OCI-M1 (cell line): ENCODE measurements around the gene AP3B1.

Experiments used
- DNase-seq: peaks from one replicate; lab custom pipeline; 2025; lab: John Stamatoyannopoulos, UW

AP3B1 gene

GRCh38 chr5:78004559-78004958 lies 289.9 kb downstream of the AP3B1 start:
- no peak for DNase-seq

DNA sequence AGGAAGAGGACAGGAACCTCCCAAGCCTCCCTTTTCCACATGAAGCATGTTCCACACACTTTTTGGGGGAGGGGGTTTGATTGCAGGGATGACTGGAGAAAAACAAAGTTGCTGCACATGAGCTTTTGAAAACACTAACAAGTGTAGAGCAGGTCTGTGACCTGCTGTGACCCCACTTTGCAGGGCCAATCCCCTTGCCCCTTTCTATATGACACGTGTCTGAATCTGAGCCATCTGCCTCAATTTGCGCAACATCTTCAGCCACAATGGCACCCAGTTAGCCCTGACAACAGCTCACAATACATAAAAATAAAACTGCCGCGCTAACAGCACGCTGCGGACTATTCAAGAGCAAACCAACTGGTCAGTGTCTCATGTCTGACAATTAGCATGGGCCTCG lies 290.6 kb downstream of the AP3B1 start:
- no peak for DNase-seq

- no peak for DNase-seq
Observed at GRCh38 chr5:78003450-78003849, 291.0 kb downstream of the AP3B1 start.

GRCh38 chr5:78002690-78003089 lies 291.8 kb downstream of the AP3B1 start:
- no peak for DNase-seq

DNA sequence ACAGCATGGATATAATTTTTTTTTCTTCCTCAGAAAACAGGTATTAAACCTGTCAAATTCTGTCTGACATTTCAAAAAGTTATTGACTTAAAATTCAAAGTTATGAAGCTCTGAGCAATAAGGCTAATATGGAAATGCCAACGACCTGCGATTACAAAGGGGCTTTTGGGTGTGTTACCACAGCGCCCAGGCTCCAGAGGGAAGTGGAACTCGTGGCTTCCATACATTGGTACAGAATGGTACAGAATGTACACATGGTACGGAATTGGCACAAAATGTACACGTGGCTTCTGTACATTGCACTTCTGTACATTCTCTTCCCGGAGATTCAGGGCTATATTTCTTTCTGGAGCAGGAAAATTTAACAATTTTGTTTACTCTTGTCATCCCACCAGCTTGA lies 293.3 kb downstream of the AP3B1 start:
- DNase-seq: no peak

DNA sequence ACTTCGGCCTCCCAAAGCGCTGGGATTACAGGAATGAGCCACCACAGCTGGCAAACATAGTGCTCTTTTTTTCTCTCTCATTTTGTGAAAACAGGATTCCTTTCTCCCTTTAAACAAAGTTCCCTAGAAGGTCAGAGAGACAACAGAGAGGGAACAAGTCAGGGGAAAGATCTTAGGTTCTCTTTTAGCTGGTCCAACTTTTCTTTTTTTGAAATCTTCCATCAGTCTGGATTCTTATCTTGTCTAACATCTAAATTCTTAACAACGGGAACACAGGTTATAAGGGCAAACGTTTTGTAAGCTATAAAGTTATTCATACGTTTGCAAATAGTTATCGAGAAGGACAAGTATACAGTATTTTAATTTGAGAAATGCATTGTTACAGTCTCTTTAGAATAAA lies 294.3 kb downstream of the AP3B1 start:
- DNase-seq: no peak

DNA sequence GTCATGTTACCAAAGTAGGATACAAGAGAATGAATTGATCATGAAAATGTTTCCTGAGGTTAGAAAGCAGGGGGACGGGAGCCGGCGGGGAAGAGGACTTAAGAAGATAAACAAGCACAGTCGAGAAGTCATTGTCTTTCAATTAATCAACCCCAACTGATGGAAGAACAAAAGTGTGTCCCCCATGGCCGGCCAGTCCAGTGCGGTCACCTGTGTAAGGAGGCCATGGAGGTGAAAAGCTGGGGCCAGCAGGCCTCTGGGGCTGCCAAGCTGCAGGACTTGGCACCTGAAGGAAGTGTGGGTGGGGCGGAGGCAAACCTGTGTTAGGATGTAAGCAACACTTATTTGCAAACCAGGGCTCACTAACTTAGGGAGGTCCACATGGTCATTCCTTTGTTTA lies 295.1 kb downstream of the AP3B1 start:
- DNase-seq: no peak

- DNase-seq: no peak
Observed at GRCh38 chr5:77996943-77997342, 297.6 kb downstream of the AP3B1 start.

DNA sequence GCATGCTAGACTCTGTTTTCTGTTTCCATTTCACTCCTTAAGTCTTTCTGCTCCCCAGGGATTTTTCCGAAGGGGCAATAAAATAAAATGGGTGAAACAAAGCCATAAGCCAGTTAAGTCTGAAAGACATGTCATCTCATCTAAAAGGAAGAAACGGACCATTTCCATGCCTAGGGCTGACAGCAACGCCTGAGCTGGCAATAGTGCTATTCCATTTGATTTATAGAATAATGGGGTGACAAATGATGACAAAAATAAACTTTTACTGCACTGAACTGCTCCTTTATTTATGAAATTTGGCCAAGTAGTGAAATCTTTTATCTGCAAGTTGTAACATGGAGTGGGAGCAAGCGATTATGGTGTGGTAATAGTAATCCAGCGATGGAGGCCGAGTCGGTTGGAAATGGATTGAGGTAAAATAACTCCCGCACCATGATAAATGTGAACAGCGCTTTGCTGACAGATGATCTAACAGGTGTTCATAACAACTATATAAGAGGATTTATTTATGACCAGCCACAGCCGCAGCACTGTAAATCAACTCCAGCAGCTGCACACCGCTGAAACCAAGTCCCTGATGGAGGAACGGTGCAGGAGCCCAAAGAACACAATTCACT lies 298.6 kb downstream of the AP3B1 start:
- no peak for DNase-seq

- DNase-seq: no peak
Observed at GRCh38 chr5:77994943-77995342, 299.6 kb downstream of the AP3B1 start.

DNA sequence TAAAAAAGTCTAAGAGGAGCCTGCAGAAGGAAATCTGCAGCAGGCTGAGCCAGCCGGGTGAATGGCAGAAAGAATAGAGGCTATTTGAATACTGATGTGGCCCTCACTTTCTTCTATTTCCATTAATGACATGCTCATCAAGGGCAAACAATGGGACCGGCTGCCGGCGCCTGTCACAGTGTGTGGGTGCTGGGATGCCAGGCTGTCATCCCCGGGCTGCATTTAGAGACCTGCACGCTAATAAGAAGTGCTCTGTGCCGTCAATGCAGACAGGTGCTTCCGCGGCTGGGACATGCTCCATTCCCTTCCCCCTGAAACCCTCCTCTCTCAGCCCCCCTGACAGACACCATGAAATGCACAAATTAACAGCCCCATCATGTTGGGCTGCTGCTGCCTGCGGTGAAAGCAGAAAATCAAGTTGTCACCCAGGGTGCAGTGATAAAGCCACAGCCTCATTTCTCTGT lies 300.6 kb downstream of the AP3B1 start:
- DNase-seq: no peak

DNA sequence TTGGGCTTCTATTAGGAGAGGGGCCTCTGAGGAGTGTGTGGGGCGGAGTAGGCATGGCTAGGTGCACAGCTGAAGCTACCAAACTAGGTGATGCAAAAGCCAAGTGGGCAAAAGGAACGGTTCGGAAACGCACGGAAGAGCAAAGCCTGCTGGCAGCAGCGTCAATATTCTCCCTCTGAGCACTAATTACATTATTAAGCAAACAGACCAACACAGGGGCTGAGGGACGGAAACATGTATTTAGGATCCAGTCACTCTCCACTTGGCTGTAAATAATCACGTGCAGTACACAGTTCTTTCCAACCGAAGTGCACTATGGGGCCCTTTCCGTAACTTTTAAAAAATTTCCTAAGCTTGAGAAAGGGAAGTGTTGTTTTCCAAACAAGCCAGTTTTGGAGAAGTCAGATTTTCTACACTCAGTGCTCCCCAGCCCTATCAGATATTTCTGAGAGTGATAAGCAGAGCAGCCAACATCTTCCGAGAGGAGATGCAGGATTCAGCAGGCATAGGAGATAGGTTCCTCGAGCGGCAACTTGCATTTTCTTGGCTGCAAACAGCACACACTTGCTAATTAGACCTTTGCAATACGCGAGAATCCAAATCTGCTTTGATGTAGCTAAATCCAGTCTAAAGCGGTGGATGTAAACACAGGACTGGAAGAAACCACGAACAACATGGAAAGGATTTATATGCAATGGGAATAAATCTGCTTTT lies 301.2 kb downstream of the AP3B1 start:
- DNase-seq: no peak

DNA sequence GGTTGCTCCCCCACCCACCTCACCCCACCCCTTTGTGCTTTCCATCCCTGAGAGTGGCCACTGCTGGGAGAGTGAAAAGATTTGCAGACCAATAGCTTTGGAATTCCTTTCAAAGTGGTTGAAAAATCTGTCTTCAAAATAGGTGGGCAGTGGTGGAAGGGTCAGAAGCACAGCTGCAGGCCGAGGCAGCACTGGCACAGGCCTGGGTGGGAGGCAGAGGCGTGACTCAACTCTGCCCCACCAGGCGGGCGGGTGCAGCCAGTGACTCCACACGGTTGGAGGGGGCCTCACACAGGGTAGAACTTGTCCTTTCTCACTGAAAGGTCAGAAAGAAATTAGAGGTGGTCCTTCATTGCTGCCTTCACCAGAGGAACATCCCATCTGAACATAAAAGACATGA lies 303.4 kb downstream of the AP3B1 start:
- no peak for DNase-seq

DNA sequence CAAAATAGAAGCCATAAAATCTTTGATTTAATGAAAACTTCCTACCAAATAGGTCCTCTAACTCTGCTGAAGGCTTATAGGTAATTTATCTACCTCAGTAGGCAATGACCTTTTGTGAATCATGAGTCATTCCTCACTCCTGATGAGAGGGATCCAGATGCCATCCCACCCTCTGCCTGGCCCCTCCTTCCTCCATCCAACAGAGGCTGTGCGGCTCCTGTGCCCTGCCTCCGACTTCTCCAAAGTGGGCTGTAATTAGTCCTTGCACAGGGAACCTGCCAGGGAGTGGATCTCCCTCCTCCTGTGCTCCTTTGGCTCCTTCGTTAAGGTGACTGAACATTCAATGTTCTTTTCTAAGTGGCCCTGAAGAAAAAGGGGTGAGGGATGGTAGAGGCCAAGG lies 304.5 kb downstream of the AP3B1 start:
- no peak for DNase-seq

DNA sequence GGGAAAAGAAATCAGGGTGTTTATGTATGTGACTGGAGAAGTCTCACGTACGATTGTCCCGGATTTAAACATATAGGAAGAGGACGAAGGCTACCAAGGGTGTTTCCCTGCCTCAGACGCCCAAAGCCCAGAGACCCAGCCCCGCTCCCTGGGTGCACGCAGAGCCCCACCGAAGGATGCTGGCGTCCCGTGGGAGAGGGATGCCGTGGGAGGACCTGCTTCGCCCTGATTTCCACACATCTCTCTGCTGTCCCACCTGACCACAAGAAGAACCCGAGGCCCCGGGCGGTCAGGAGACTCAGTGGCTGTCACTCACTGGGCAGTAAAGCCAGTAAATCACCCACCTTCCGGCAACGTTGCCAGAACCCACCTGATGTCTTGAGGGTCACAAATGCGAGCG lies 306.5 kb downstream of the AP3B1 start:
- no peak for DNase-seq

GRCh38 chr5:77987331-77987730 lies 307.2 kb downstream of the AP3B1 start:
- no peak for DNase-seq

DNA sequence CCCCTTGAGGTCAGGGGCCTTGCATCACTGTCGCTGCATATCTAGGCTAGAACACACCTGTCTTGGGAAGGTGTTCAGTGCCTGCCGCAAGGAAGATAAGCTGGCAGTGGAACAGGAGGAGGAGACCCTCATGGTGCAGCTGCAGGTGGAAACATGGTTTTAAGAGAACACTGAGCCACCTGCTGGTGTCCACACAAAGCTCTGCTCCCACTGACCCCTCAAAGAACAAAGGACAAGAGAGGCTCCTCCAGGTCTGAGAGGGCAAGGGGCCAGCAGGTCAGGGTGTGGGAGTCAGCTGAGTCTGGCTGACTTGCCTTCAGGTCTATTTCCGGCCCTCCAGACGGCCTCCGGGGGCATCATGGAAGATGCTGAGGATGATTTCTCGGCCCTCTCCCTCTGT lies 308.2 kb downstream of the AP3B1 start:
- no peak for DNase-seq

GRCh38 chr5:77985247-77985646 lies 309.3 kb downstream of the AP3B1 start:
- no peak for DNase-seq

- DNase-seq: no peak
Observed at GRCh38 chr5:77984587-77984986, 309.9 kb downstream of the AP3B1 start.

- no peak for DNase-seq
Observed at GRCh38 chr5:77983482-77984199, 310.9 kb downstream of the AP3B1 start.

DNA sequence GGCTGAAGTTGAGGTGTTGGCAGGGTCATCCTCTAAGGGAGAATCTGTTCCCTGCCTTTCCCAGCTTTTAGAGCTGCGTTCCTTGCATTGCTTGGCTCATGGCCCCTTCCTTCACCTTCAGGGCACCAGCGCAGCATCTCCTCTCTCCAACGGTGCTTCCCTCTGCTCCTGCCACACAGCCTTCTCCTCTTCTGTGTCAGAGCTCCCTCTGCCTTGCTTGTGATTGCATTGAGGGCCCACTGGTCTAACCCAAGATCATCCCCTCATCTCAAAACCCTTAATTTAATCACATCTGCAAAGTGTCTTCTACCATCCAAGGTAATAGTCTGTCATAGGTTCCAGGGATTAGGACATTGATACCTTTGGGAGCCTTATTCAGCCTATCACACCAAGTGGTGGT lies 312.7 kb downstream of the AP3B1 start:
- peak; percentile 21 for DNase-seq

DNA sequence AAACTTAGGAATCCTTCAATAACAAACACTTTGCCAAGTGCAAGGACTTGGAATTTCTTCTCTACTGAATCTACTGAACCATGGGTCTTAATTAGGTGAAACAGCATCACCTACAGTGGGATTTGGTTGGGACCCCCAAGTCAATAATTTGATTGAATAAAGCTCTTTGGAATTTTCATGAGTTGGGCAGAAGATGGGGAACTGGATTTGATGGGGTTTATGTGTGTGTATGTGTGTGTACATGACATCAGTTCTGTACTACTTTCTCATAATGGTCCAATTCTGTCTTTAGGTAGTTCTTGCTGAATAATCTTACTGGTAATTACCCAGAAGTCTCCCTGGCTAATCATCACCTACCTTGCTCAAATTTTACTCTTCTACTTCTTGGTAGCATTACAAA lies 319.9 kb downstream of the AP3B1 start:
- DNase-seq: no peak

DNA sequence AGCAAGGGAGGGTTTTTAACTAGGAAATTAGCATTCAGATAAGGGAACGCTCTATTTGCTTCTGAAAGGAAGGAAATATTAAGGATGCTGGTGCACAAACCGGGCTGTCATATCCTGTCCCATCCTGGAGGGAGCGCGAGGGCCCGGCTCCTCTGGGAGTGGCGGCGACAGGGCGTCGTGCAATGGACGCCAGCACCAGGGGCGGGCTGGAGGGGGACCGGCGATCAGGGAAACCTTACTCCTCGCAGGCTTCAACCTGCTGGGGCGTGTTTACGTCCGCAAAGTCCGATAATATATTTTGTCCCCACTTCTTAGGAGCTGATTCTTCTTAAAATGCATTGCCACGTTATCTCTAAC lies 321.3 kb downstream of the AP3B1 start:
- peak; percentile 20 for DNase-seq
